ENCODE results near the gene NRXN2.

NRXN2 gene

GRCh38 chr11:64686466-64687170 lies 36.4 kb downstream of the NRXN2 start:
- no peak for DNase-seq (ENCODE audit: low spot score)
- no peak for TF ChIP-seq CTCF (IDR thresholded peaks at IDR 0.05; ENCODE audit: extremely low read depth, missing control alignments)

- no peak for DNase-seq (ENCODE audit: low spot score)
Measured at GRCh38 chr11:64685536-64685935, 37.5 kb downstream of the NRXN2 start.

GRCh38 chr11:64684357-64684756 lies 38.6 kb downstream of the NRXN2 start:
- DNase-seq (ENCODE audit: low spot score): no peak
- TF ChIP-seq CTCF (IDR thresholded peaks at IDR 0.05; ENCODE audit: extremely low read depth, missing control alignments): no peak

More at GRCh38 chr11:64685536-64685935, 37.5 kb downstream of the NRXN2 start:
- TF ChIP-seq CTCF (IDR thresholded peaks at IDR 0.05; ENCODE audit: extremely low read depth, missing control alignments): no peak

- no peak for TF ChIP-seq CTCF (IDR thresholded peaks at IDR 0.05; ENCODE audit: extremely low read depth, missing control alignments)
- no peak for DNase-seq (ENCODE audit: low spot score)
Measured at GRCh38 chr11:64681171-64681570, 41.8 kb downstream of the NRXN2 start.

GRCh38 chr11:64679846-64680245 lies 43.2 kb downstream of the NRXN2 start:
- no peak for DNase-seq (ENCODE audit: low spot score)
- TF ChIP-seq CTCF (IDR thresholded peaks at IDR 0.05; ENCODE audit: extremely low read depth, missing control alignments): no peak

GRCh38 chr11:64677441-64678023 lies 45.5 kb downstream of the NRXN2 start:
- DNase-seq (ENCODE audit: low spot score): no peak
- no peak for TF ChIP-seq CTCF (IDR thresholded peaks at IDR 0.05; ENCODE audit: extremely low read depth, missing control alignments)

- no peak for TF ChIP-seq CTCF (IDR thresholded peaks at IDR 0.05; ENCODE audit: extremely low read depth, missing control alignments)
- no peak for DNase-seq (ENCODE audit: low spot score)
Measured at GRCh38 chr11:64676261-64676615, 46.8 kb downstream of the NRXN2 start.
